Neural cell (in vitro differentiated cells): ENCODE data around the gene CHP2.

ENCODE experiments used
- CTCF ChIP-seq: fragments of 450-650 bp; IDR thresholded peaks from 2 replicates; pipeline ENCODE4 v1.5.1; 2014; ENCODE audit warnings: antibody characterized with exemption, mild to moderate bottlenecking, moderate library complexity; ENCODE audit not compliant: poor library complexity, severe bottlenecking
- EP300 ChIP-seq: fragments of 450-650 bp; conservative IDR thresholded peaks from 2 replicates; pipeline ENCODE4 v1.6.1; 2014; ENCODE audit warnings: antibody characterized with exemption, mild to moderate bottlenecking, moderate library complexity; ENCODE audit not compliant: poor library complexity, severe bottlenecking
- EZH2 ChIP-seq: fragments of 200-600, 300-800 bp; shearing (Covaris generic), sonication (generic); IDR thresholded peaks from 2 replicates; pipeline ENCODE4 v1.6.1; 2014; ENCODE audit warnings: antibody characterized with exemption, low read length, borderline replicate concordance, mild to moderate bottlenecking; ENCODE audit not compliant: insufficient read depth, poor library complexity, severe bottlenecking
- POLR2AphosphoS5 ChIP-seq: IDR thresholded peaks from 2 replicates; pipeline ENCODE4 v1.6.1; 2012
- RAD21 ChIP-seq: fragments of 450-650 bp; conservative IDR thresholded peaks from 2 replicates; pipeline ENCODE4 v1.6.1; 2014; ENCODE audit warnings: antibody characterized with exemption, mild to moderate bottlenecking, moderate library complexity

- TF ChIP-seq EZH2, result no peak
- no peak for TF ChIP-seq CTCF
- no peak for TF ChIP-seq EP300
- TF ChIP-seq POLR2AphosphoS5, result no peak
- no peak for TF ChIP-seq RAD21
These were observed 28.1 kb upstream of the CHP2 start for GRCh38 chr16:23726710-23727109.
